Memory B cell (primary cell): Measurements from ENCODE around the gene PBX4.

Experiments used
- ATAC-seq: fragments of 150-1000 bp; cut with Tn5 transposase; 2 replicates; pipeline ENCODE4 v1.10.0; 2021; ENCODE audit warnings: low read depth, mild to moderate bottlenecking, moderate library complexity
- DNase-seq, 2 donors: peaks; one replicate each; pipeline ENCODE4 v3.0.0; 2022; ENCODE audit warnings: low spot score in 2 of 2
- H3K27ac Mint-ChIP-seq: one replicate; pipeline ENCODE4 v1.8.0; 2022; ENCODE audit warnings: mild to moderate bottlenecking, moderate library complexity, mixed read lengths
- H3K27me3 Mint-ChIP-seq: one replicate; pipeline ENCODE4 v1.8.0; 2022; ENCODE audit warnings: mixed read lengths
- H3K36me3 Mint-ChIP-seq: one replicate; pipeline ENCODE4 v1.8.0; 2022; ENCODE audit warnings: mild to moderate bottlenecking, mixed read lengths
- H3K4me1 Mint-ChIP-seq: one replicate; pipeline ENCODE4 v1.8.0; 2022; ENCODE audit warnings: mixed read lengths
- H3K4me3 Mint-ChIP-seq: one replicate; pipeline ENCODE4 v1.8.0; 2022; ENCODE audit warnings: mild to moderate bottlenecking, moderate library complexity, mixed read lengths
- H3K9me3 Mint-ChIP-seq: one replicate; pipeline ENCODE4 v1.8.0; 2022; ENCODE audit warnings: mixed read lengths

Gene PBX4

GRCh38 chr19:19637523-19638251 lies 19.2 kb upstream of the PBX4 start:
- H3K36me3 Mint-ChIP-seq, result peaks cover 42% of the 10 kb centered on the region
- no peak for DNase-seq

GRCh38 chr19:19637186-19637522 lies 18.7 kb upstream of the PBX4 start:
- Mint-ChIP-seq H3K36me3 (peaks cover 43% of the 10 kb centered on the region), H3K27ac (no peak overlapping the region), H3K9me3 (no peaks in the 10 kb centered on the region), H3K4me3 (no peak overlapping the region), H3K27me3 (no peaks in the 10 kb centered on the region), H3K4me1 (peaks cover 23% of the 10 kb centered on the region)
- ATAC-seq (no peak), DNase-seq (no peak)

More at GRCh38 chr19:19637523-19638251, 19.2 kb upstream of the PBX4 start:
- no peak overlapping the region for H3K4me3 Mint-ChIP-seq
- H3K27ac Mint-ChIP-seq, result no peak overlapping the region
- no peaks in the 10 kb centered on the region for H3K9me3 Mint-ChIP-seq
- H3K27me3 Mint-ChIP-seq, result no peaks in the 10 kb centered on the region
- no peak for ATAC-seq
- H3K4me1 Mint-ChIP-seq, result peaks cover 28% of the 10 kb centered on the region

GRCh38 chr19:19636573-19637185 lies 18.2 kb upstream of the PBX4 start:
- no peaks in the 10 kb centered on the region for H3K27me3 Mint-ChIP-seq
- no peak for DNase-seq
- no peak overlapping the region for H3K4me3 Mint-ChIP-seq
- no peak for ATAC-seq
- H3K9me3 Mint-ChIP-seq, result no peaks in the 10 kb centered on the region
- H3K27ac Mint-ChIP-seq, result no peak overlapping the region
- H3K4me1 Mint-ChIP-seq, result peaks cover 21% of the 10 kb centered on the region
- peaks cover 43% of the 10 kb centered on the region for H3K36me3 Mint-ChIP-seq

- no peak for DNase-seq
- peak overlapping the region; percentile 73 for H3K27ac Mint-ChIP-seq
- H3K4me3 Mint-ChIP-seq, result no peak overlapping the region
- no peak for ATAC-seq
- no peaks in the 10 kb centered on the region for H3K9me3 Mint-ChIP-seq
- H3K27me3 Mint-ChIP-seq, result no peaks in the 10 kb centered on the region
- peaks cover 46% of the 10 kb centered on the region for H3K36me3 Mint-ChIP-seq
- peaks cover 21% of the 10 kb centered on the region for H3K4me1 Mint-ChIP-seq
Observed at GRCh38 chr19:19635313-19635702, 16.8 kb upstream of the PBX4 start.

- Mint-ChIP-seq H3K27me3 (no peaks in the 10 kb centered on the region), H3K9me3 (no peaks in the 10 kb centered on the region), H3K4me1 (peaks cover 18% of the 10 kb centered on the region), H3K36me3 (peaks cover 44% of the 10 kb centered on the region), H3K4me3 (no peak overlapping the region), H3K27ac (peak overlapping the region; percentile 73)
- DNase-seq (no peak), ATAC-seq (peak; percentile 42)
Observed at GRCh38 chr19:19634516-19635312, 16.2 kb upstream of the PBX4 start.

- H3K27me3 Mint-ChIP-seq, result no peaks in the 10 kb centered on the region
- H3K27ac Mint-ChIP-seq, result peak overlapping the region; percentile 24
- H3K9me3 Mint-ChIP-seq, result no peaks in the 10 kb centered on the region
- ATAC-seq (no peak), DNase-seq (no peak)
- peaks cover 19% of the 10 kb centered on the region for H3K4me1 Mint-ChIP-seq
- no peak overlapping the region for H3K4me3 Mint-ChIP-seq
- peaks cover 42% of the 10 kb centered on the region for H3K36me3 Mint-ChIP-seq
Observed at GRCh38 chr19:19633711-19634515, 15.4 kb upstream of the PBX4 start.

GRCh38 chr19:19632661-19633060 lies 14.2 kb upstream of the PBX4 start:
- H3K4me1 Mint-ChIP-seq, result peaks cover 21% of the 10 kb centered on the region
- peak overlapping the region; percentile 1 for H3K27ac Mint-ChIP-seq

GRCh38 chr19:19631346-19631745 lies 12.9 kb upstream of the PBX4 start:
- H3K27ac Mint-ChIP-seq, result no peak overlapping the region
- no peaks in the 10 kb centered on the region for H3K9me3 Mint-ChIP-seq
- ATAC-seq, result no peak
- peaks cover 33% of the 10 kb centered on the region for H3K4me1 Mint-ChIP-seq
- no peak overlapping the region for H3K4me3 Mint-ChIP-seq
- no peaks in the 10 kb centered on the region for H3K27me3 Mint-ChIP-seq
- DNase-seq, result no peak
- peaks cover 34% of the 10 kb centered on the region for H3K36me3 Mint-ChIP-seq

More at GRCh38 chr19:19632661-19633060, 14.2 kb upstream of the PBX4 start:
- H3K36me3 Mint-ChIP-seq, result peaks cover 39% of the 10 kb centered on the region
- H3K4me3 Mint-ChIP-seq, result no peak overlapping the region
- H3K27me3 Mint-ChIP-seq, result no peaks in the 10 kb centered on the region
- DNase-seq (no peak), ATAC-seq (no peak)
- no peaks in the 10 kb centered on the region for H3K9me3 Mint-ChIP-seq

GRCh38 chr19:19630426-19630825 lies 11.9 kb upstream of the PBX4 start:
- Mint-ChIP-seq H3K9me3 (no peaks in the 10 kb centered on the region), H3K36me3 (peaks cover 27% of the 10 kb centered on the region), H3K4me3 (no peak overlapping the region), H3K4me1 (peaks cover 33% of the 10 kb centered on the region), H3K27ac (peak overlapping the region; percentile 28), H3K27me3 (no peaks in the 10 kb centered on the region)
- no peak for ATAC-seq
- no peak for DNase-seq

- no peak for DNase-seq
- Mint-ChIP-seq H3K4me3 (no peak overlapping the region), H3K27ac (no peak overlapping the region), H3K27me3 (no peaks in the 10 kb centered on the region), H3K9me3 (no peaks in the 10 kb centered on the region), H3K36me3 (peaks cover 26% of the 10 kb centered on the region), H3K4me1 (peaks cover 32% of the 10 kb centered on the region)
- no peak for ATAC-seq
Observed at GRCh38 chr19:19630062-19630414, 11.6 kb upstream of the PBX4 start.

GRCh38 chr19:19628501-19629134 lies 10.1 kb upstream of the PBX4 start:
- DNase-seq, result peak in 1 of 2 donors; percentile 43
- H3K36me3 Mint-ChIP-seq, result peaks cover 15% of the 10 kb centered on the region

GRCh38 chr19:19627621-19628500 lies 9.4 kb upstream of the PBX4 start, which contains the start of gene LPAR2:
Gene LPAR2 (minus strand): TSS chr19:19628220. CDS start chr19:19627275, 945 bp downstream.
- peak within 1 kb of the TSS; percentile 92 for H3K4me3 Mint-ChIP-seq
- no peaks in the 10 kb centered on the region for H3K9me3 Mint-ChIP-seq
- H3K27ac Mint-ChIP-seq, result peak within 1 kb of the TSS; percentile 89
- H3K4me1 Mint-ChIP-seq, result peaks cover 20% of the 10 kb centered on the region
- peaks cover 8% of the 10 kb centered on the region for H3K36me3 Mint-ChIP-seq
- no peaks in the 10 kb centered on the region for H3K27me3 Mint-ChIP-seq
- peak; percentile 91 for ATAC-seq
- DNase-seq, result peak; percentile 77 to 79

More at GRCh38 chr19:19628501-19629134, 10.1 kb upstream of the PBX4 start:
- Mint-ChIP-seq H3K27me3 (no peaks in the 10 kb centered on the region), H3K4me3 (peak overlapping the region; percentile 88), H3K9me3 (no peaks in the 10 kb centered on the region), H3K4me1 (peaks cover 24% of the 10 kb centered on the region), H3K27ac (peak overlapping the region; percentile 89)
- ATAC-seq, result peak; percentile 25
